Parathyroid adenoma (tissue), 2 donors: ENCODE data around the gene UMAD1.

Experiments
- H2AFZ ChIP-seq: fragments of 300-600 bp; sonication (generic); one replicate; pipeline ENCODE4 v1.7.0; 2017; ENCODE audit warnings: antibody characterized with exemption, mild to moderate bottlenecking
- H3K27ac ChIP-seq: fragments of 300-600 bp; sonication (generic); one replicate; pipeline ENCODE4 v1.7.0; 2017
- H3K27me3 ChIP-seq: fragments of 300-600 bp; sonication (generic); one replicate; pipeline ENCODE4 v1.7.0; 2017; ENCODE audit warnings: low read length; ENCODE audit not compliant: control insufficient read depth, insufficient read depth
- H3K36me3 ChIP-seq: fragments of 300-600 bp; sonication (generic); one replicate; pipeline ENCODE4 v1.7.0; 2017; ENCODE audit warnings: low read length; ENCODE audit not compliant: control insufficient read depth, insufficient read depth
- H3K4me1 ChIP-seq: fragments of 300-600 bp; sonication (generic); one replicate; pipeline ENCODE4 v1.7.0; 2017; ENCODE audit warnings: control low read depth
- H3K4me2 ChIP-seq: fragments of 300-600 bp; sonication (generic); one replicate; pipeline ENCODE4 v1.7.0; 2017; ENCODE audit warnings: low read length
- H3K4me3 ChIP-seq: fragments of 300-600 bp; sonication (generic); one replicate; pipeline ENCODE4 v1.7.0; 2017; ENCODE audit warnings: low read depth, low read length
- H3K79me2 ChIP-seq: fragments of 300-600 bp; sonication (generic); one replicate; pipeline ENCODE4 v1.7.0; 2017; ENCODE audit warnings: control low read depth
- H3K9ac ChIP-seq: fragments of 300-600 bp; sonication (generic); one replicate; pipeline ENCODE4 v1.7.0; 2017; ENCODE audit warnings: mild to moderate bottlenecking
- H3K9me3 ChIP-seq: fragments of 300-600 bp; sonication (generic); one replicate; pipeline ENCODE4 v1.7.0; 2017; ENCODE audit warnings: low read length; ENCODE audit not compliant: control insufficient read depth
- CTCF ChIP-seq: fragments of 300-600 bp; sonication (generic); IDR thresholded peaks from one replicate; pipeline ENCODE4 v1.7.0; 2017; ENCODE audit warnings: antibody characterized with exemption, mild to moderate bottlenecking
- donor health status: primary hyperparathyroidism.

UMAD1 gene

GRCh38 chr7:7921830-7922229 lies 281.3 kb downstream of the UMAD1 start:
- Histone ChIP-seq H2AFZ (no peak overlapping the region), H3K27me3 (no peaks in the 10 kb centered on the region), H3K4me3 (no peak overlapping the region), H3K79me2 (no peaks in the 10 kb centered on the region), H3K9me3 (no peaks in the 10 kb centered on the region), H3K4me2 (no peak overlapping the region), H3K36me3 (no peaks in the 10 kb centered on the region), H3K4me1 (peaks cover 6% of the 10 kb centered on the region), H3K27ac (no peak overlapping the region), H3K9ac (no peak overlapping the region)
- no peak for TF ChIP-seq CTCF

- Histone ChIP-seq H3K9ac (no peak overlapping the region), H3K4me1 (peaks cover 6% of the 10 kb centered on the region), H3K27ac (no peak overlapping the region), H3K36me3 (no peaks in the 10 kb centered on the region), H3K27me3 (no peaks in the 10 kb centered on the region), H3K79me2 (no peaks in the 10 kb centered on the region), H3K9me3 (no peaks in the 10 kb centered on the region), H2AFZ (no peak overlapping the region), H3K4me3 (no peak overlapping the region), H3K4me2 (no peak overlapping the region)
- no peak for TF ChIP-seq CTCF
Observed at GRCh38 chr7:7922684-7923385, 282.3 kb downstream of the UMAD1 start.

GRCh38 chr7:7923818-7924217 lies 283.3 kb downstream of the UMAD1 start:
- no peak overlapping the region for H2AFZ ChIP-seq
- H3K4me1 ChIP-seq = peaks cover 6% of the 10 kb centered on the region
- no peaks in the 10 kb centered on the region for H3K36me3 ChIP-seq
- no peaks in the 10 kb centered on the region for H3K79me2 ChIP-seq
- H3K27me3 ChIP-seq = no peaks in the 10 kb centered on the region
- no peak overlapping the region for H3K4me2 ChIP-seq
- no peak overlapping the region for H3K9ac ChIP-seq
- no peak overlapping the region for H3K4me3 ChIP-seq
- TF ChIP-seq CTCF = no peak
- H3K9me3 ChIP-seq = no peaks in the 10 kb centered on the region
- no peak overlapping the region for H3K27ac ChIP-seq

DNA sequence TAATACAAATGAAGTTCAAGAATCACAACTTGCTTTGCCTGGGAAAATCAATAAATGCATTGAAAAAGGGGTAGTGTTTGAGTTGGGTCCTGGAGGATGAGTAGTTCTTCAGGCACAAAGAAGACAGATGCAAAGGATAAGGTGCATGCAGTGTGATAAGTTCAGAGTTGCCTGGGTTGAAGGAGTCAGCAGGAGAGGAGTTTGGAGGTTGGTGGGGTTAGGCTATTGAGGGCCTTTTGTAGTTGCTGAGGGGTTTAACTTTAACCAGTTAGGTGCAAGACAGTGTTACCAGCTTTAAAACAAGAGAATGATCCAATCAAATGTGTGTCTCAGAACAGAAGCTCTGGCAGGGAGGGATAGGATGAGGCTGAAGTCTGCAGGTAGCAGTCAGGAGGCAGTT lies 283.8 kb downstream of the UMAD1 start:
- Histone ChIP-seq H3K4me2 (no peak overlapping the region), H2AFZ (no peak overlapping the region), H3K27ac (no peak overlapping the region), H3K79me2 (no peaks in the 10 kb centered on the region), H3K4me3 (no peak overlapping the region), H3K9ac (no peak overlapping the region), H3K9me3 (no peaks in the 10 kb centered on the region), H3K4me1 (peaks cover 6% of the 10 kb centered on the region), H3K27me3 (no peaks in the 10 kb centered on the region), H3K36me3 (no peaks in the 10 kb centered on the region)
- no peak for TF ChIP-seq CTCF
